ENCODE results near the gene CSNK1G1.

DNA sequence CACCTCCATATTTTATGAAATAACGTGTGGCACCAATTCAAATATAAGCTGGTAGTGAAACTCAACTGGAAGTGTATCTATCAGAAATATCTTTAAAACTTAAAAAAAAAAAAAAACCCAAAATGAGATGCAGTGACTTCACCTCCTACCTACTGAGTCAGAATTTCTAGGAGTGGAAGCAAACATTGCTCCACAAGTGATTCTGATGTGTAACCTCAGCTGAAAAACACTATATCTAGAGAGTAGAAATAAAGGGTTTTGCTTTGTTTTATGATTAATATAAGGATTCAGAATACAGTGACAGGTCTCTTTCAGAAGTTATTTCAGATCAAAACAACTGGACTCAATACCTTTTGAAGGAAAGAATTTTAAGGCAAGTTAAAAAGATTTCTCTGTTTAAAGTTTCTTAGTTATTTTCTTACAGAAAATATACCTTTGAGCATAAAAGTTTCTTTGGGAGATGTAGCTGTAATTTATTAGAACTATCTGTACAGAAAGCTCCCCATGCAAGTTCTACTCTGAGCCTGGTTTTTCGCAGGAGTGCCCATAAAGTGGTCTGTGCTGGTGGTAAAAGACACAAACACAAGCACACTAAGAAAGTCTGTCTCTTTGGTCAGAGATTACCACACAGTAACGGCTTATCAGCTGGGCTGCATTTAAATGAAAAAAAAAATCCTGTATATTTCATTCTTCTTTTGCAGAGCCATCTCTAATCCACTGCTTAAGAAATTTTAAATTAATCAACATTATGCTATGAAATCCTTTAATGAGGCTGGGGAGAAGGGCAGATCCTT lies 133.2 kb downstream of the CSNK1G1 start:
- TF ChIP-seq POLR2A (IDR thresholded peaks at IDR 0.05), result no peak
- TF ChIP-seq, protein P1, sequence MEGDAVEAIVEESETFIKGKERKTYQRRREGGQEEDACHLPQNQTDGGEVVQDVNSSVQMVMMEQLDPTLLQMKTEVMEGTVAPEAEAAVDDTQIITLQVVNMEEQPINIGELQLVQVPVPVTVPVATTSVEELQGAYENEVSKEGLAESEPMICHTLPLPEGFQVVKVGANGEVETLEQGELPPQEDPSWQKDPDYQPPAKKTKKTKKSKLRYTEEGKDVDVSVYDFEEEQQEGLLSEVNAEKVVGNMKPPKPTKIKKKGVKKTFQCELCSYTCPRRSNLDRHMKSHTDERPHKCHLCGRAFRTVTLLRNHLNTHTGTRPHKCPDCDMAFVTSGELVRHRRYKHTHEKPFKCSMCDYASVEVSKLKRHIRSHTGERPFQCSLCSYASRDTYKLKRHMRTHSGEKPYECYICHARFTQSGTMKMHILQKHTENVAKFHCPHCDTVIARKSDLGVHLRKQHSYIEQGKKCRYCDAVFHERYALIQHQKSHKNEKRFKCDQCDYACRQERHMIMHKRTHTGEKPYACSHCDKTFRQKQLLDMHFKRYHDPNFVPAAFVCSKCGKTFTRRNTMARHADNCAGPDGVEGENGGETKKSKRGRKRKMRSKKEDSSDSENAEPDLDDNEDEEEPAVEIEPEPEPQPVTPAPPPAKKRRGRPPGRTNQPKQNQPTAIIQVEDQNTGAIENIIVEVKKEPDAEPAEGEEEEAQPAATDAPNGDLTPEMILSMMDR (IDR thresholded peaks at IDR 0.05 in 8 of 11, conservative IDR thresholded peaks at IDR 0.05 in 3 of 11), result no peak
- no peak for TF ChIP-seq POLR2AphosphoS5 (IDR thresholded peaks at IDR 0.05)
